SK-N-SH (cell line): ENCODE measurements around the gene NR2E3. TPM values are rescaled to one million over a fixed set of nuclear protein-coding genes. Genes with fewer than 3 reads are reported as not detected.
"Not testable (repeated sequence)": the region's sequence is repeated elsewhere in the genome, so short reads cannot be mapped to it uniquely, and the experiment has no call there.

Experiments
- CTCF ChIA-PET: fragments of 300-600, 350-600 bp; formaldehyde crosslinking; extraction: SDS; loops from one replicate; lab custom pipeline; 2021; lab: Yijun Ruan, JAX
- POLR2A ChIA-PET: fragments of 350-600 bp; sonication (Branson Sonifier 250); formaldehyde crosslinking; extraction: SDS; loops from one replicate; lab custom pipeline; 2020; ENCODE audit warnings: antibody characterized with exemption, inconsistent platforms; lab: Yijun Ruan, JAX
- DNase-seq: peaks from one replicate; pipeline ENCODE4 v3.0.0; 2012
- H2AFZ ChIP-seq: fragments of 200-600 bp; sonication (generic); 2 replicates; pipeline ENCODE4 v1.8.1; 2016; ENCODE audit warnings: antibody characterized with exemption, mild to moderate bottlenecking, low read depth
- H3F3A ChIP-seq: fragments of 200-600 bp; sonication (generic); replicated peaks from 2 replicates; pipeline ENCODE3; 2016; ENCODE audit warnings: antibody characterized with exemption, mild to moderate bottlenecking; ENCODE audit not compliant: insufficient read depth
- H3K27ac ChIP-seq, 2 experiments: fragments of 200-500 bp in 1 of 2; fragments of 200-600 bp in 1 of 2; sonication (Bioruptor generic) in 1 of 2; sonication (generic), shearing (Covaris generic) in 1 of 2; 2 replicates each; pipeline versions ENCODE4 v1.5.1 to v1.6.1; 2014 to 2016; ENCODE audit warnings: low read depth in 2 of 2, inconsistent platforms in 1 of 2, low read length in 1 of 2, mild to moderate bottlenecking in 1 of 2, mixed read lengths in 1 of 2
- H3K27me3 ChIP-seq: fragments of 200-600 bp; sonication (generic), shearing (Covaris generic); 2 replicates; pipeline ENCODE4 v1.6.1; 2016; ENCODE audit warnings: mixed run types; ENCODE audit not compliant: insufficient read depth
- H3K36me3 ChIP-seq, 2 experiments: fragments of 200-500 bp in 1 of 2; fragments of 200-600 bp in 1 of 2; sonication (Bioruptor generic) in 1 of 2; sonication (generic) in 1 of 2; replicated peaks in 1 of 2; 2 replicates each; pipeline versions ENCODE3 to v1.5.1; 2014 to 2016; ENCODE audit warnings: low read length in 1 of 2, mild to moderate bottlenecking in 1 of 2; ENCODE audit not compliant: insufficient read depth in 2 of 2, control insufficient read depth in 1 of 2
- H3K4me1 ChIP-seq, 2 experiments: fragments of 200-500 bp in 1 of 2; fragments of 200-600 bp in 1 of 2; sonication (Bioruptor generic) in 1 of 2; sonication (generic), shearing (Covaris generic) in 1 of 2; 2 replicates each; pipeline versions ENCODE4 v1.5.1 to v1.6.1; 2014 to 2016; ENCODE audit warnings: low read depth in 1 of 2, low read length in 1 of 2, mixed run types in 1 of 2; ENCODE audit not compliant: insufficient read depth in 2 of 2, control insufficient read depth in 1 of 2
- H3K4me2 ChIP-seq: fragments of 200-600 bp; sonication (generic), shearing (Covaris generic); 2 replicates; pipeline ENCODE4 v1.6.1; 2017; ENCODE audit warnings: mixed run types
- H3K4me3 ChIP-seq, 2 experiments: fragments of 200-500 bp in 1 of 2; fragments of 200-600 bp in 1 of 2; sonication (Bioruptor generic) in 1 of 2; sonication (generic), shearing (Covaris generic) in 1 of 2; 2 replicates each; pipeline versions ENCODE4 v1.5.1 to v1.8.1; 2014 to 2016; ENCODE audit warnings: low read depth in 2 of 2, inconsistent platforms in 1 of 2, low read length in 1 of 2, mild to moderate bottlenecking in 1 of 2, mixed read lengths in 1 of 2, moderate library complexity in 1 of 2
- H3K79me2 ChIP-seq: fragments of 200-600 bp; sonication (generic); 2 replicates; pipeline ENCODE4 v1.8.1; 2017; ENCODE audit warnings: mild to moderate bottlenecking; ENCODE audit not compliant: insufficient read depth
- H3K9ac ChIP-seq: fragments of 200-600 bp; sonication (generic); 2 replicates; pipeline ENCODE4 v1.6.1; 2017; ENCODE audit warnings: mixed run types
- H3K9me2 ChIP-seq: fragments of 200-600 bp; sonication (generic); 2 replicates; pipeline ENCODE4 v1.6.1; 2017; ENCODE audit warnings: mixed run types
- H3K9me3 ChIP-seq: fragments of 200-600 bp; sonication (generic); 2 replicates; pipeline ENCODE4 v1.6.1; 2017; ENCODE audit warnings: mixed run types, mild to moderate bottlenecking, moderate library complexity
- H4K20me1 ChIP-seq: fragments of 200-600 bp; sonication (generic); 2 replicates; pipeline ENCODE4 v1.6.1; 2017; ENCODE audit warnings: mild to moderate bottlenecking, mixed run types; ENCODE audit not compliant: insufficient read depth
- EZH2phosphoT487 ChIP-seq: fragments of 200-600 bp; sonication (generic); IDR thresholded peaks from 2 replicates; pipeline ENCODE4 v1.6.1; 2017; ENCODE audit warnings: low read depth, mixed run types, mild to moderate bottlenecking, antibody characterized with exemption, moderate library complexity, borderline replicate concordance
- FOSL2 ChIP-seq: IDR thresholded peaks from 2 replicates; pipeline ENCODE4 v1.4.0; 2012; ENCODE audit warnings: low read depth, mild to moderate bottlenecking, moderate library complexity, borderline replicate concordance
- GATA2 ChIP-seq: sonication (generic); formaldehyde crosslinking; IDR thresholded peaks from 2 replicates; pipeline ENCODE4 v1.5.0; 2020; ENCODE audit warnings: mild to moderate bottlenecking, missing genetic modification reagents
- JUND ChIP-seq: IDR thresholded peaks from 2 replicates; pipeline ENCODE4 v1.4.0; 2012
- NFIC ChIP-seq: IDR thresholded peaks from 2 replicates; pipeline ENCODE4 v1.4.0; 2012; ENCODE audit warnings: borderline replicate concordance
- RCOR1 ChIP-seq: fragments of 150-350 bp; IDR thresholded peaks from 2 replicates; pipeline ENCODE4 v1.6.1; 2017; ENCODE audit warnings: antibody characterized with exemption, low read length
- SIN3A ChIP-seq: IDR thresholded peaks from 2 replicates; pipeline ENCODE4 v1.6.1; 2012; ENCODE audit warnings: low read depth, mild to moderate bottlenecking, low read length, moderate library complexity, borderline replicate concordance
- TAF1 ChIP-seq: IDR thresholded peaks from 2 replicates; pipeline ENCODE4 v1.6.1; 2012; ENCODE audit warnings: low read depth, mild to moderate bottlenecking, low read length, moderate library complexity, borderline replicate concordance
- YY1 ChIP-seq: IDR thresholded peaks from 2 replicates; pipeline ENCODE4 v1.4.0; 2012; ENCODE audit warnings: low read depth, mild to moderate bottlenecking
- WGBS: methylation state at CpG from one replicate; pipeline ENCODE4 v1.1.6; 2017; ENCODE audit warnings: low lambda C conversion rate; 5-methylcytosine and 5-hydroxymethylcytosine counted together
- polyA plus RNA-seq, 3 experiments: library from polyadenylated mRNA; depleted of rRNA; stranded (reverse); fragments of >200 nt; gene quantifications; 2 replicates each; pipeline ENCODE4 v1.2.3, GENCODE V29; 2012
- TF ChIP-seq, protein P1 (sequence below): IDR thresholded peaks from 2 replicates; pipeline ENCODE4; 2012
- TF ChIP-seq, protein P2 (sequence below): fragments of 200-600 bp; sonication (generic); IDR thresholded peaks from 2 replicates; pipeline ENCODE4 v1.6.1; 2017; ENCODE audit warnings: antibody characterized with exemption, mild to moderate bottlenecking, moderate library complexity
- TF ChIP-seq, protein P3 (sequence below): fragments of 150-350 bp; IDR thresholded peaks from 2 replicates; pipeline ENCODE4 v1.6.1; 2017; ENCODE audit warnings: antibody characterized with exemption, low read length, low read depth, borderline replicate concordance
- TF ChIP-seq, protein P4 (sequence below): fragments of 150-350 bp; IDR thresholded peaks from 2 replicates; pipeline ENCODE4 v1.6.1; 2016; ENCODE audit warnings: mild to moderate bottlenecking, low read depth, low read length
- TF ChIP-seq, protein P5 (sequence below): IDR thresholded peaks from 2 replicates; pipeline ENCODE4 v1.4.0; 2012; ENCODE audit warnings: low read depth

NR2E3 gene
- polyA plus RNA-seq, 1 of the 3 experiments (the other 2 are of a cell fraction): 0.18 TPM

DNA sequence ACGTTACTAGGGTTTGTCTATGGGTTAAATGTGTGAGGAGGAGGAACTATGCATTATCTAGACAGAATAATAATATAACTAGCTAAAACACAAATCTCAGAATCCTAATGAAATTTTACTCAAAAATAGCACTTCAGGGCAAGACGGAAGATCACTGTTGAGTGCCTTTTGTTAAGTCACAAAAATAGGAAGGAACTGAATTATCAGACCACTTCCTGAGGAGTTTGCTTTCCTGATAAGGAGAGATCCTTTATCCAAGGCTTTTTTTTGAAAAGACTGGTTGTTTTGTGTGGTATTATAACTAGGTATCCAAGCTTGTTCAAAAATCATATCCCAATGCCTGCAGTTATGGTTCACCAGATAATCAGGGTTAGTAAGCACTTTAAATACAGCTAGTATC is 34.6 kb downstream of the NR2E3 start:
- ChIA-PET POLR2A (no interaction called here), CTCF (interaction anchor here (1.0 kb wide), 1 partner anchor 101 kb away, joined by 4 read pairs; no protein-coding TSS in a partner anchor)
- Histone ChIP-seq H3K9me3 (no peaks in the 10 kb centered on the region), H3K36me3 (peaks cover 20 to 57% of the 10 kb centered on the region in 2 experiments), H4K20me1 (no peaks in the 10 kb centered on the region), H3K27me3 (no peaks in the 10 kb centered on the region), H3F3A (no peaks in the 10 kb centered on the region), H3K4me1 (no peaks in the 10 kb centered on the region; a peak in 1 of 4 replicates), H3K79me2 (no peaks in the 10 kb centered on the region), H2AFZ (no peak overlapping the region), H3K4me3 (no peak overlapping the region), H3K9me2 (no peaks in the 10 kb centered on the region), H3K4me2 (no peak overlapping the region), H3K9ac (no peak overlapping the region), H3K27ac (no peak overlapping the region)
- DNase-seq: no peak
- WGBS: 96% methylated on average over 2 of the region's 2 CpGs
- TF ChIP-seq RCOR1: no peak
- TF ChIP-seq TAF1: no peak
- no peak for TF ChIP-seq FOSL2
- TF ChIP-seq GATA2 (CRISPR knock-in tag): no peak

DNA sequence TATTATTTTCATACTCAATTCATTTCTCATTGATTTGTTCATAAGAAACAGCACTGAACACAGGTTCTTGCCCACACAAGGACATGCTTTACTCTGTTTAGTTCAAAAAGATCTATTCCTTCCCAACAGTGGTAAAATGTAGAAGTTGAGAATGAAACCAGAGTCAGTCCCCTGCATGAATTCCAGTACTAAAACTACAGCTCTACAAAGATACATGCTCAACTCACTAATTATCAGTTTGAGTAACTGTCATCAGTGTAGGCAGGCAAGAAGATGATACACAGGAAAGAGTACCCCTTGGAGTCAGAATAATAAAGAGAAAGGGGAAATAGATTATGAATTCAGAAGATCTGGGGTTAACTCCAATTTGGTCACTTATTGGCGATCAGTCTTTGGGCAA is 43.2 kb downstream of the NR2E3 start:
- Histone ChIP-seq H3K4me2 (no peak overlapping the region), H3K4me1 (no peaks in the 10 kb centered on the region), H3K4me3 (no peak overlapping the region), H3K79me2 (no peaks in the 10 kb centered on the region; the same call in 1 of the 2 replicates), H3K27me3 (no peaks in the 10 kb centered on the region), H3K27ac (no peak overlapping the region), H3K9me3 (no peaks in the 10 kb centered on the region), H3F3A (no peaks in the 10 kb centered on the region), H2AFZ (no peak overlapping the region), H3K36me3 (peaks cover 21 to 49% of the 10 kb centered on the region in 2 experiments), H3K9ac (no peak overlapping the region), H3K9me2 (no peaks in the 10 kb centered on the region), H4K20me1 (no peaks in the 10 kb centered on the region)
- TF ChIP-seq, protein P1, sequence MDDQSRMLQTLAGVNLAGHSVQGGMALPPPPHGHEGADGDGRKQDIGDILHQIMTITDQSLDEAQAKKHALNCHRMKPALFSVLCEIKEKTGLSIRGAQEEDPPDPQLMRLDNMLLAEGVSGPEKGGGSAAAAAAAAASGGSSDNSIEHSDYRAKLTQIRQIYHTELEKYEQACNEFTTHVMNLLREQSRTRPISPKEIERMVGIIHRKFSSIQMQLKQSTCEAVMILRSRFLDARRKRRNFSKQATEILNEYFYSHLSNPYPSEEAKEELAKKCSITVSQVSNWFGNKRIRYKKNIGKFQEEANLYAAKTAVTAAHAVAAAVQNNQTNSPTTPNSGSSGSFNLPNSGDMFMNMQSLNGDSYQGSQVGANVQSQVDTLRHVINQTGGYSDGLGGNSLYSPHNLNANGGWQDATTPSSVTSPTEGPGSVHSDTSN: no peak
- TF ChIP-seq, protein P2, sequence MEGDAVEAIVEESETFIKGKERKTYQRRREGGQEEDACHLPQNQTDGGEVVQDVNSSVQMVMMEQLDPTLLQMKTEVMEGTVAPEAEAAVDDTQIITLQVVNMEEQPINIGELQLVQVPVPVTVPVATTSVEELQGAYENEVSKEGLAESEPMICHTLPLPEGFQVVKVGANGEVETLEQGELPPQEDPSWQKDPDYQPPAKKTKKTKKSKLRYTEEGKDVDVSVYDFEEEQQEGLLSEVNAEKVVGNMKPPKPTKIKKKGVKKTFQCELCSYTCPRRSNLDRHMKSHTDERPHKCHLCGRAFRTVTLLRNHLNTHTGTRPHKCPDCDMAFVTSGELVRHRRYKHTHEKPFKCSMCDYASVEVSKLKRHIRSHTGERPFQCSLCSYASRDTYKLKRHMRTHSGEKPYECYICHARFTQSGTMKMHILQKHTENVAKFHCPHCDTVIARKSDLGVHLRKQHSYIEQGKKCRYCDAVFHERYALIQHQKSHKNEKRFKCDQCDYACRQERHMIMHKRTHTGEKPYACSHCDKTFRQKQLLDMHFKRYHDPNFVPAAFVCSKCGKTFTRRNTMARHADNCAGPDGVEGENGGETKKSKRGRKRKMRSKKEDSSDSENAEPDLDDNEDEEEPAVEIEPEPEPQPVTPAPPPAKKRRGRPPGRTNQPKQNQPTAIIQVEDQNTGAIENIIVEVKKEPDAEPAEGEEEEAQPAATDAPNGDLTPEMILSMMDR: no peak
- TF ChIP-seq NFIC (no peak), YY1 (no peak), JUND (no peak), EZH2phosphoT487 (no peak), SIN3A (no peak)
- TF ChIP-seq, protein P3, sequence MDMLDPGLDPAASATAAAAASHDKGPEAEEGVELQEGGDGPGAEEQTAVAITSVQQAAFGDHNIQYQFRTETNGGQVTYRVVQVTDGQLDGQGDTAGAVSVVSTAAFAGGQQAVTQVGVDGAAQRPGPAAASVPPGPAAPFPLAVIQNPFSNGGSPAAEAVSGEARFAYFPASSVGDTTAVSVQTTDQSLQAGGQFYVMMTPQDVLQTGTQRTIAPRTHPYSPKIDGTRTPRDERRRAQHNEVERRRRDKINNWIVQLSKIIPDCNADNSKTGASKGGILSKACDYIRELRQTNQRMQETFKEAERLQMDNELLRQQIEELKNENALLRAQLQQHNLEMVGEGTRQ: no peak
- TF ChIP-seq, protein P4, sequence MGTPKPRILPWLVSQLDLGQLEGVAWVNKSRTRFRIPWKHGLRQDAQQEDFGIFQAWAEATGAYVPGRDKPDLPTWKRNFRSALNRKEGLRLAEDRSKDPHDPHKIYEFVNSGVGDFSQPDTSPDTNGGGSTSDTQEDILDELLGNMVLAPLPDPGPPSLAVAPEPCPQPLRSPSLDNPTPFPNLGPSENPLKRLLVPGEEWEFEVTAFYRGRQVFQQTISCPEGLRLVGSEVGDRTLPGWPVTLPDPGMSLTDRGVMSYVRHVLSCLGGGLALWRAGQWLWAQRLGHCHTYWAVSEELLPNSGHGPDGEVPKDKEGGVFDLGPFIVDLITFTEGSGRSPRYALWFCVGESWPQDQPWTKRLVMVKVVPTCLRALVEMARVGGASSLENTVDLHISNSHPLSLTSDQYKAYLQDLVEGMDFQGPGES: no peak
- TF ChIP-seq, protein P5, sequence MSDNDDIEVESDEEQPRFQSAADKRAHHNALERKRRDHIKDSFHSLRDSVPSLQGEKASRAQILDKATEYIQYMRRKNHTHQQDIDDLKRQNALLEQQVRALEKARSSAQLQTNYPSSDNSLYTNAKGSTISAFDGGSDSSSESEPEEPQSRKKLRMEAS: no peak
- ChIA-PET POLR2A (no interaction called here), CTCF (interaction anchor here (0.6 to 1.1 kb wide), 3 partner anchors 10 to 230 kb away, joined by 3 to 5 read pairs (median 3); no protein-coding TSS in a partner anchor)
- whole genome bisulfite sequencing: 95% methylated on average over 1 of the region's 1 CpG
- no peak for DNase-seq

DNA sequence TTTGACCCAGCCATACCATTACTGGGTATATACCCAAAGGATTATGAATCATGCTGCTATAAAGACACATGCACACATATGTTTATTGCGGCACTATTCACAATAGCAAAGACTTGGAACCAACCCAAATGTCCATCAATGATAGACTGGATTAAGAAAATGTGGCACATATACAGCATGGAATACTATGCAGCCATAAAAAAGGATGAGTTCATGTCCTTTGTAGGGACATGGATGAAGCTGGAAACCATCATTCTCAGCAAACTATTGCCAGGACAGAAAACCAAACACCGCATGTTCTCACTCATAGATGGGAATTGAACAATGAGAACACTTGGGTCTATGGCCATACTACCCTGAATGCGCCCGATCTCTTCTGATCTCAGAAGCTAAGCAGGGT is 47.9 kb downstream of the NR2E3 start:
- 97% methylated on average over 4 of the region's 4 CpGs for WGBS
- H3K9me3 ChIP-seq, H3K9ac ChIP-seq, H3K79me2 ChIP-seq, H3K27me3 ChIP-seq, CTCF ChIA-PET, H4K20me1 ChIP-seq, H3K27ac ChIP-seq, H2AFZ ChIP-seq, DNase-seq, POLR2A ChIA-PET, H3K4me1 ChIP-seq, H3K4me2 ChIP-seq, H3K4me3 ChIP-seq, H3F3A ChIP-seq, H3K9me2 ChIP-seq: not testable (repeated sequence)
- H3K36me3 ChIP-seq: peaks cover 12 to 46% of the 10 kb centered on the region in 2 experiments
